B cell (primary cell): Measurements from ENCODE around the gene NANOS3. TPM values are rescaled to one million over a fixed set of nuclear protein-coding genes. Genes with fewer than 3 reads are reported as not detected.

Source experiments
- ATAC-seq: fragments of 200-7000 bp; cut with Tn5 transposase; one replicate; pipeline ENCODE4 v1.10.0; 2021; ENCODE audit warnings: low read depth, mild to moderate bottlenecking, moderate number of reproducible peaks, moderate library complexity
- CTCF ChIA-PET: fragments of 350-600 bp; sonication (Branson Sonifier 250); formaldehyde crosslinking; loops from one replicate; lab custom pipeline; 2021; ENCODE audit warnings: antibody characterized with exemption, inconsistent platforms; lab: Charles Lee
- POLR2A ChIA-PET: fragments of 350-600 bp; sonication (Branson Sonifier 250); formaldehyde crosslinking; loops from one replicate; lab custom pipeline; 2021; ENCODE audit warnings: antibody characterized with exemption; lab: Charles Lee
- DNase-seq: peaks from one replicate; pipeline ENCODE4 v3.0.0; 2013
- H2AFZ ChIP-seq: 2 replicates; pipeline ENCODE4 v1.6.1; 2012; ENCODE audit warnings: mild to moderate bottlenecking, low read depth, low read length; ENCODE audit not compliant: insufficient read depth, poor library complexity, severe bottlenecking
- H3K27ac ChIP-seq, 2 donors: 1 replicate in 1 of 2; 2 replicates in 1 of 2; pipeline ENCODE4 v1.5.1; 2012 to 2013; ENCODE audit warnings: low read length in 2 of 2, mild to moderate bottlenecking in 2 of 2, moderate library complexity in 1 of 2
- H3K27me3 ChIP-seq, 4 experiments: fragments of 200-600 bp in 1 of 4; sonication (generic) in 1 of 4; replicated peaks in 1 of 4; 1 replicate in 2 of 4; 2 replicates in 2 of 4; pipeline versions ENCODE4 v1.6.1 to v1.7.0; 2013 to 2016; ENCODE audit warnings: low read length in 3 of 4, mild to moderate bottlenecking in 2 of 4, mixed read lengths in 1 of 4, moderate library complexity in 1 of 4; ENCODE audit not compliant: insufficient read depth in 4 of 4, control insufficient read depth in 3 of 4; ENCODE audit errors: control extremely low read depth in 1 of 4
- H3K36me3 ChIP-seq, 2 experiments: replicated peaks in 1 of 2; 1 replicate in 1 of 2; 2 replicates in 1 of 2; pipeline versions ENCODE4 v1.6.1 to v1.7.1; 2013; ENCODE audit warnings: low read length in 1 of 2; ENCODE audit not compliant: insufficient read depth in 2 of 2, control insufficient read depth in 1 of 2; ENCODE audit errors: control extremely low read depth in 1 of 2, extremely low read depth in 1 of 2
- H3K4me1 ChIP-seq, 2 donors: fragments of 200-600 bp in 1 of 2; sonication (generic) in 1 of 2; 1 replicate in 1 of 2; 2 replicates in 1 of 2; pipeline versions ENCODE4 v1.5.1 to v1.6.1; 2013 to 2017; ENCODE audit warnings: low read length in 2 of 2; ENCODE audit not compliant: control insufficient read depth in 2 of 2, insufficient read depth in 2 of 2
- H3K4me2 ChIP-seq: replicated peaks from 2 replicates; pipeline ENCODE3; 2012; ENCODE audit warnings: mild to moderate bottlenecking, low read depth, low read length; ENCODE audit not compliant: poor library complexity, severe bottlenecking
- H3K4me3 ChIP-seq, 5 experiments: fragments of 200-600 bp in 1 of 5; sonication (generic) in 1 of 5; 1 replicate in 3 of 5; 2 replicates in 2 of 5; pipeline versions ENCODE4 v1.5.1 to v1.7.0; 2011 to 2016; ENCODE audit warnings: low read length in 4 of 5, mild to moderate bottlenecking in 4 of 5, low read depth in 2 of 5, control low read depth in 1 of 5, moderate library complexity in 1 of 5; ENCODE audit not compliant: insufficient read depth in 1 of 5; ENCODE audit errors: control extremely low read depth in 1 of 5, extremely low read depth in 1 of 5
- H3K79me2 ChIP-seq: fragments of 200-600 bp; sonication (generic); one replicate; pipeline ENCODE4 v1.6.0; 2016; ENCODE audit warnings: low read length; ENCODE audit not compliant: control insufficient read depth, insufficient read depth
- H3K9ac ChIP-seq: fragments of 200-600 bp; sonication (generic); 2 replicates; pipeline ENCODE4 v1.6.1; 2017; ENCODE audit warnings: mild to moderate bottlenecking, low read length, moderate library complexity
- H3K9me3 ChIP-seq, 3 donors: one replicate each; pipeline versions ENCODE4 v1.6.1 to v1.7.1; 2013; ENCODE audit warnings: low read length in 2 of 3; ENCODE audit not compliant: control insufficient read depth in 2 of 3, insufficient read depth in 1 of 3; ENCODE audit errors: control extremely low read depth in 1 of 3
- H4K20me1 ChIP-seq: 2 replicates; pipeline ENCODE4 v1.6.0; 2012; ENCODE audit warnings: mild to moderate bottlenecking, low read length; ENCODE audit not compliant: insufficient read depth, control insufficient read depth, poor library complexity, severe bottlenecking
- H3K27ac Mint-ChIP-seq: one replicate; pipeline ENCODE4 v1.8.0; 2021; ENCODE audit warnings: mixed read lengths
- H3K27me3 Mint-ChIP-seq: one replicate; pipeline ENCODE4 v1.8.0; 2021; ENCODE audit warnings: mixed read lengths
- H3K4me1 Mint-ChIP-seq: one replicate; pipeline ENCODE4 v1.8.0; 2021; ENCODE audit warnings: mixed read lengths
- H3K4me3 Mint-ChIP-seq: one replicate; pipeline ENCODE4 v1.8.0; 2021; ENCODE audit warnings: mixed read lengths
- H3K9me3 Mint-ChIP-seq: one replicate; pipeline ENCODE4 v1.8.0; 2022; ENCODE audit warnings: mixed read lengths; ENCODE audit not compliant: insufficient read depth
- EZH2 ChIP-seq: IDR thresholded peaks from 2 replicates; pipeline ENCODE4 v1.6.1; 2012; ENCODE audit warnings: borderline replicate concordance, low read depth, mild to moderate bottlenecking, moderate library complexity, low read length; ENCODE audit not compliant: insufficient read depth, poor library complexity, severe bottlenecking
- WGBS: methylation state at CpG from one replicate; pipeline ENCODE4 v1.1.5; 2013; ENCODE audit warnings: missing lambda C conversion rate; ENCODE audit not compliant: insufficient coverage; 5-methylcytosine and 5-hydroxymethylcytosine counted together
- intact Hi-C: fragments of 100-400 bp; cut with micrococcal nuclease; formaldehyde crosslinking; loops from one replicate; pipeline ENCODE4 v1.10.0; 2022
- polyA plus RNA-seq: library from polyadenylated mRNA; depleted of rRNA; stranded (reverse); fragments of >200 nt; gene quantifications from 2 replicates; pipeline ENCODE4 v1.2.3, GENCODE V29; 2012
- total RNA-seq, 2 donors: library from RNA; stranded (reverse); fragments of 120-200 nt in 1 of 2; gene quantifications; 1 replicate in 1 of 2; 2 replicates in 1 of 2; pipeline versions ENCODE4 v1.2.3 to v1.2.4, GENCODE V29; 2013 to 2022
- TF ChIP-seq, protein P1 (sequence below): fragments of 200-600 bp; IDR thresholded peaks from one replicate; pipeline ENCODE4 v1.8.0; 2022; ENCODE audit warnings: antibody characterized with exemption, mild to moderate bottlenecking

The NANOS3 gene
- total and polyA plus RNA-seq, 2 donors (not counting 1 experiment from before 2014, with no cell fraction given): 0.49 TPM; not detected in 1

DNA sequence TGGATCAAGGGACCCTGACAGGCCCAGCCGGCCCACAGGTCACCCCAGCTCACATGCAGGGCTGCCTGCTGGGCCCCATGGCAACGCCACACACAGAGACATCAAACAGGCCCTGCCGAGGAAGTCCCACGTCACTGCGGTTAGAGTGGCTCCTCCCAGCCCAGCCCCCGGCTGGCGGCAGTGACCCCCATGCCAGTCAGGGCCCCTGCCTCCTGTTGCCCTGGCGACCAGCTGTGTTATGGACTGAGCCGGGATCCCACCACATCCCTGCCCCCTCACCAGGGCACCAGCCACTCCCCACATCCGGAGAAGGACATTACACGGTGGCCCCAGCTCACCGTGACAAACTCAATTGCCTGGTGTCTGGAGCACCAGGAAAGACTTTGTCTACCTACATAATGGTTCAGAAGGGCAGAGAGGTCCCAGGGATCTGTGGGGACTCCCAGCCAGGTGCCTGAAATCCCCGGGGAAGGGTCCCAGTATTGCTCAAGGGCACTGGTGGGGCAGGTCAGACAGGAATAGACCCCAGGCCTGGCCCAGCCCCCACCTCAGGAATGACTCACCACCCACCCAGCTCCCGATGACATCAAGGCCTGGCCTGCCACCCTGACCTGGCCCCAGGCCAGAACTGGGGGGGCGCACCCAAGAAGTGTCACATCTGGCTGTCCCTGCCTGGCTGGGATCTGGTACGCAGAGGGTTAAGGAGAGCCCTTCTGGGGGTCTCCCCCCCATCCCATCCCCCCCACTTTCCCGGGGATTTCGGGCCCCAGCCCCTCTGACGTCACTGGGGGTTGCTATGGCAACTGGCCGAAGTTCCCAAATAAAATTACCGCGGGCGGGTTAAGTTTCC lies 30.2 kb upstream of the NANOS3 start:
- H3K27me3 Mint-ChIP-seq: no peaks in the 10 kb centered on the region
- intact Hi-C loops: loop anchor here (1.0 to 5.0 kb wide), 4 partner anchors 16 to 744 kb away; partner anchors contain the start of genes LYL1 and RFX1
- DNase-seq (peak; percentile 98), ATAC-seq (peak; percentile 58)
- H3K4me3 Mint-ChIP-seq: peak overlapping the region; percentile 89
- H3K27ac Mint-ChIP-seq: peak overlapping the region; percentile 99
- Histone ChIP-seq H4K20me1 (peaks cover 6% of the 10 kb centered on the region), H3K4me1 (peaks cover 51 to 63% of the 10 kb centered on the region in 2 donors), H3K4me2 (peak overlapping the region; percentile 97), H3K27me3 (peaks cover 0 to 22% (median 0%) of the 10 kb centered on the region in 4 experiments), H3K79me2 (peaks cover 14% of the 10 kb centered on the region), H3K9me3 (no peaks in the 10 kb centered on the region), H3K9ac (peak overlapping the region; percentile 84), H3K27ac (peak overlapping the region; percentile 91 to 98), H3K36me3 (no peaks in the 10 kb centered on the region), H2AFZ (no peak overlapping the region), H3K4me3 (peak overlapping the region in 4 of 5 experiments; percentile 48 to 72 (median 50))
- H3K4me1 Mint-ChIP-seq: peaks cover 57% of the 10 kb centered on the region
- CTCF ChIA-PET: interaction anchor here (1.0 to 4.1 kb wide), 7 partner anchors 10 to 72 kb away, joined by 3 to 35 read pairs (median 4); partner anchors contain the start of gene ZSWIM4
- no peaks in the 10 kb centered on the region for H3K9me3 Mint-ChIP-seq
- WGBS: under 1% methylated on average over 15 of the region's 23 CpGs
- TF ChIP-seq, protein P1, sequence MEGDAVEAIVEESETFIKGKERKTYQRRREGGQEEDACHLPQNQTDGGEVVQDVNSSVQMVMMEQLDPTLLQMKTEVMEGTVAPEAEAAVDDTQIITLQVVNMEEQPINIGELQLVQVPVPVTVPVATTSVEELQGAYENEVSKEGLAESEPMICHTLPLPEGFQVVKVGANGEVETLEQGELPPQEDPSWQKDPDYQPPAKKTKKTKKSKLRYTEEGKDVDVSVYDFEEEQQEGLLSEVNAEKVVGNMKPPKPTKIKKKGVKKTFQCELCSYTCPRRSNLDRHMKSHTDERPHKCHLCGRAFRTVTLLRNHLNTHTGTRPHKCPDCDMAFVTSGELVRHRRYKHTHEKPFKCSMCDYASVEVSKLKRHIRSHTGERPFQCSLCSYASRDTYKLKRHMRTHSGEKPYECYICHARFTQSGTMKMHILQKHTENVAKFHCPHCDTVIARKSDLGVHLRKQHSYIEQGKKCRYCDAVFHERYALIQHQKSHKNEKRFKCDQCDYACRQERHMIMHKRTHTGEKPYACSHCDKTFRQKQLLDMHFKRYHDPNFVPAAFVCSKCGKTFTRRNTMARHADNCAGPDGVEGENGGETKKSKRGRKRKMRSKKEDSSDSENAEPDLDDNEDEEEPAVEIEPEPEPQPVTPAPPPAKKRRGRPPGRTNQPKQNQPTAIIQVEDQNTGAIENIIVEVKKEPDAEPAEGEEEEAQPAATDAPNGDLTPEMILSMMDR: no peak
- TF ChIP-seq EZH2: no peak
- POLR2A ChIA-PET: interaction anchor here (0.6 to 2.8 kb wide), 11 partner anchors 10 to 1533 kb away, joined by 3 to 45 read pairs (median 4); partner anchors contain the start of genes AKAP8 and ZSWIM4
